ENCODE measurements around the gene SWT1.
A peak's percentile ranks its signal among the peaks of the same experiment; 100 is the strongest.
"Not testable (repeated sequence)": the region's sequence is repeated elsewhere in the genome, so short reads cannot be mapped to it uniquely, and the experiment has no call there.

Gene SWT1

DNA sequence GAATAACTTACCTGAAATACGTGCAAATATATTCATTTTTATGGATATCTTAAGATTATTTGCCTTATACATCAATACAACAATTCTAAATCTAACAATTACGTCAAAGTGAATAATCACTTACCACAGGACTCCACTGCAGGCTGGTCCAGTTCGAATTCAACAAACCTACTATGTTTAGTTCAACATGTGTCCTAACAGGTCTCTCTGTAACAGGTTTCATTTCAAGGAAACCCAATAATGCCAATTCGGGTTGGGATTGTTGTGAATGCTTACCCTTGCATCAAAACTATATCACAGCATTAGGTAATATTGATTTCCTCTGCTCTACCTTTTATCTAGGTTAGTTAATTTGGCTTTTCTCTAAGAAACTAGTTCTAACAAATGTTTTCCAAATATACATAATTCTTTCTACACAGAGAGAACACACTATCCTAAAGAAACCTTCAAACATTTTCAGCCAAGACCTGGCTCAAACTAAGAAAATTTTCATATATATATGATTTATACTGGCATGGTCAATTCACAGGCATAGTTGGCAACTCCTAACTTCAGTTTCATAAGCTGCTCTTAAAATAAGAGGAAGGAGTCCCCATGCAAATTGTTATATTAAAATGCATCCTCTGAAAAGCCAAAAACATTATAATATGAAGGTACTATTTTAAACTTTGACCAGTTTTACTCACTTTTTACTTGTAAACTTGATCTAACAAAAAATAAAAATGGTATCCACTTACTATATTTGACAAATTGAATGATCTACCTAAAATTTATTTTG, 155.6 kb downstream of the SWT1 start:
- H3K4me3 Mint-ChIP-seq = peak overlapping the region; percentile 97
- H3K36me3 Mint-ChIP-seq = peaks cover 12% of the 10 kb centered on the region
- peaks cover 56% of the 10 kb centered on the region for H3K4me1 Mint-ChIP-seq
- peak overlapping the region; percentile 86 for H3K27ac Mint-ChIP-seq
- no peaks in the 10 kb centered on the region for H3K27me3 Mint-ChIP-seq
- no peaks in the 10 kb centered on the region for H3K9me3 Mint-ChIP-seq

DNA sequence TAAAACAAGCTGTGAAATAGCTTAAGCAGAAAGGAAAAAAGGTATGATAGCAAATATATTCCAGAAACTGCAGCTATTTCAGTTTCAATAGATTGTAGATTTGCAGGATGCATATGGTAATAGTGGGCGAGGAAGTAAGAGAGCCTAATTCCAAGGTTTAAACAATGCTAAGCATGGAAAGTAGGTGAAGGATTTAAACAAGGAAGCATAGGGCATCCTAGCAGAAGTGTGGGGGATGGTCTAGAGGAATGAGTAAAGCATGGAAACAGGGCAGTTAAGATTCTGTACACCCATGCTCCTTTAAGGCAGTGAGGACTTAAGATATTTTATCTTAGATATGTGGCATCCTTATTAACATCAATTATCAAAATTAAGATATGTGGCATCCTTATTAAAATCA, 157.4 kb downstream of the SWT1 start:
- H3K4me3 Mint-ChIP-seq = peak overlapping the region; percentile 97
- H3K9me3 Mint-ChIP-seq = no peaks in the 10 kb centered on the region
- peaks cover 68% of the 10 kb centered on the region for H3K4me1 Mint-ChIP-seq
- H3K36me3 Mint-ChIP-seq = peaks cover 6% of the 10 kb centered on the region
- no peaks in the 10 kb centered on the region for H3K27me3 Mint-ChIP-seq
- peak overlapping the region; percentile 87 for H3K27ac Mint-ChIP-seq

DNA sequence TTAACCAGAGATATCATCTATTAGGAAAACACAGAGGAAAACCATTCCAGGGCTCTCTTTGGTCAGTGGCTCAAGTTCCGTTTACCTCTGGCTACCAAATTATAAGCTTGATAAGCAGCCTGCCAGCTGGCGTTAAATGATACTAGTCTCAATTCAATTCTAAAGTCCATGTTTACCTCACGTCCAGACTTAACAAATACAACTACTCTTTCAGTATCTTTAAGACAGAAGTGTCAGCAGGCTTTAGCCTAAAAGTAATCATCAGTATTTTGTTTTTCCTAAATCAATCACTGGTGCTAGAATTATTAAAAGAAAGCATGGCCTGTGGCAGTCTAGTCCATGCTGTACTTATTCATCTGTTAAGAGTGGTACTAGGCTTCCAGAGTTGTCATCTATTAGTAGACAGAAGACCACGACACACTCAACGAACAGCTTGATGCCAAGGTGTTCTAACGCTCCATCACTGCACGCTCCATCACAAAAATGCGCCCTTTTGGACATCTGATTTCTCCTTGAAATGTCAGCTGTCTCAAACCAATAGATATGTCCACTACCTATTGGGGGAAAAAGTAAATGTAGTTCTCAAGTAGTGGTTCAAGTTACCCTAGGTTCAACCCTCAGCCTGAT, 158.6 kb downstream of the SWT1 start:
- Mint-ChIP-seq H3K27me3 (no peaks in the 10 kb centered on the region), H3K36me3 (peaks cover 6% of the 10 kb centered on the region), H3K4me3 (peak overlapping the region; percentile 97), H3K27ac (peak overlapping the region; percentile 97), H3K9me3 (no peaks in the 10 kb centered on the region), H3K4me1 (peaks cover 68% of the 10 kb centered on the region)

DNA sequence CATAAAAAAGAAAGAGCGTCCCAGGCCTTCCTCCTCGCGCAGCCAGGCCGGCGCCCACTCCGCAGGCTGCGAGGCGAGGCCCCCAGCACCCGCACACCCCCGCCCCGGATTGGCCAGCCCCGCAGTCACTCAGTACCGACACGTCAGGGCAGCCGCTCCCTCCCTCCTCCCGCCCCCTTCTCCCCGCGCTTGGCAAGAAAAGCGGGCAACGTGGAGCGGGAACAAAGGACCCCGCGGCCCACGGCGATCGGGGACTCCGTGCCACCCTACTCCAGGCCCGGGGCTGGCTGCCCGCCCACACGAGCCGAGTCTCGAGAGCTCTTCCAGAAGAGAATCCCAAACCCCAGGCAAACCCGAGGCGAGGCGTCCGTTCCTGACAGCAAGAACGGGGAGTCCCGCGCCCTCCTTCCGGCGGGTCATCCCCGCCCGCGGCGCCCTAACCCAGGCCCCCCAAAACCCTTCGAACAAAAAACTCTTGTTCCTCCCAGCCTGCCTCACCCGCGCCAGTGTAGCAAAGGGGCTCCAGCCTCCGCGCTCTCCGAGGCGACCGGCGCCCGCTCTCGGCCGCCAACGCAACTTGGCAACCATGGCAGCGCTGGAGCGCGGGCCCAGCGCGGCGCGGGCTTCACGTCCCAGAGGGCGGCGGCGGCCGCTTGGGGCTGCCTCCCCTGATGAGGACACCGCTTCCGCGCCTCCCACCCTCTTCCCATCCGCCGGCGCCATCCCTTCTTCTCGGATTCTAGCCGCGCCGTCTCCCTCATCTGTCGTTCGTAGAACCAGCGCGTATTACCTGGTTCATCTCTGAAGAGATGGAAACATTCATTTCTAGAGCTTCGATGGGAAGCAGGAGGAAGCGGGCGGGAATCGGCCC, 159.4 kb downstream of the SWT1 start:
- Mint-ChIP-seq H3K9me3 (no peaks in the 10 kb centered on the region), H3K27me3 (no peaks in the 10 kb centered on the region), H3K4me3 (peak overlapping the region; percentile 97), H3K36me3 (peaks cover 4% of the 10 kb centered on the region), H3K27ac (peak overlapping the region; percentile 97), H3K4me1 (peaks cover 61% of the 10 kb centered on the region)

DNA sequence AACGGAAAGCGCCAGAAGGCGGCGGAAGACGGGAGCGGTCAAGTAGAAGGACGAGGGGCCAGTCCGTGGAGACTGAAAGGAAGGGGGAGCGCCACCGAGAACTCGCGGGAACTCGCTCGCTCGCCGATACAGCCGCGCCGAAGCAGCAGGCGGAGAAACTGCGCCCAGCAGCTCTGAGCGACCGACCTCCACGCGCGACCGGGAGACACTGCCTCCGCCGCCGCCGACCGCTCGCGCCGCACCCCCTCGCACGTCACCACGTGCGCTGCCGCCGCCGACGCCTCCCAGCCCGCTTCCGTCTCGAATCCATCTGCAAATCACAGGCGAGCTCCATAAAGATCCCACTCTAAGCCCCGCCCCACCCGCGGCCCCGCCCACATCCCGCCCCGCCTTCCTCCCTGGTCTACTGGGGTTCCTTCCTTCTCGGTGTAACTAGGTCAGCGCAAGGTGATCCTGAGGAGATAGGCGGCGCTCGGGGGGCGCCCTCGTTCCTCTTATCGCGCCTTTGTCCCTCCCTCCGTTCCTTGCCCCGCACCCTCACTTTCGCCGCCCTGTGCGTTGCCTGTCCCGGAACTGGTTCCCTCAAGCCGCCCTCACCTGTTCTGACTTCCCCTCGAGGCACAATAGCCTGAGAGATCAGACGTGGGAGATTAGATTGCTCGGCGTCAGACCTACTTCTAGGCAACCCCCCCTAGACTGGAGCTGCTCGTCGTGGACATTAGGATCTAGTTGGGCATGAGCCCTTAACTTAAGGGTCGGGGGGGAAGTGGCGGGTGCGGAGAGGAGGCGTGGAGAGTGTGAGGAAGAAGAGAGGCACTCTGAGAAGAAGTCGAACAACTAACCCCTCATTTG, 160.3 kb downstream of the SWT1 start, which contains the start of gene IVNS1ABP:
Gene IVNS1ABP, minus strand, starts transcription at position 210 of the 852 bp plus-strand sequence. CDS start 7,750 bp downstream, outside the sequence.
- peaks cover 54% of the 10 kb centered on the region for H3K4me1 Mint-ChIP-seq
- no peaks in the 10 kb centered on the region for H3K27me3 Mint-ChIP-seq
- H3K9me3 Mint-ChIP-seq = no peaks in the 10 kb centered on the region
- peaks cover 1% of the 10 kb centered on the region for H3K36me3 Mint-ChIP-seq
- peak within 1 kb of the TSS; percentile 97 for H3K27ac Mint-ChIP-seq
- peak within 1 kb of the TSS; percentile 97 for H3K4me3 Mint-ChIP-seq

DNA sequence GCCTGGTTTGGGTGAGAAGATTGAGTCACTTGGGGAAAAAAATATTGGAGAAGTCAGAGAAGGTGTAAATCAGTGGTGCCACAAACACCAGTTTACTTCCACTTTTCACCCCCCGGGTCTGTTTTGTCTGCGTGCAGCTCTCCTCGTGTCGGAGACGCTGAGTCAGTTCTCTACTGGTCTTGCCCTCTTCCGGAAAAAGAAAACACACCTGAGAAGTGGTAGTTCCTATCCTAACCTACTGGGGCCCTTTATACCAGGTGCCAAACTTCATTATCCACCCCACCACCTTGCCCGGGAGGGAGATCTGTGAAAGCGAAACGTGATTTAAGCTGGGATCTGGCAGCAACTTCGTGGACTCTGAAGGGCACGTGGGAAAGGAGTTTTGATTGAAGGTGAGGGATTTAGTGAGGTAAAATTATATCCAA, 160.9 kb downstream of the SWT1 start:
- H3K4me1 Mint-ChIP-seq = peaks cover 48% of the 10 kb centered on the region
- H3K36me3 Mint-ChIP-seq = peaks cover 1% of the 10 kb centered on the region
- H3K27ac Mint-ChIP-seq = peak overlapping the region; percentile 97
- H3K4me3 Mint-ChIP-seq = peak overlapping the region; percentile 97
- no peaks in the 10 kb centered on the region for H3K9me3 Mint-ChIP-seq
- H3K27me3 Mint-ChIP-seq = no peaks in the 10 kb centered on the region

DNA sequence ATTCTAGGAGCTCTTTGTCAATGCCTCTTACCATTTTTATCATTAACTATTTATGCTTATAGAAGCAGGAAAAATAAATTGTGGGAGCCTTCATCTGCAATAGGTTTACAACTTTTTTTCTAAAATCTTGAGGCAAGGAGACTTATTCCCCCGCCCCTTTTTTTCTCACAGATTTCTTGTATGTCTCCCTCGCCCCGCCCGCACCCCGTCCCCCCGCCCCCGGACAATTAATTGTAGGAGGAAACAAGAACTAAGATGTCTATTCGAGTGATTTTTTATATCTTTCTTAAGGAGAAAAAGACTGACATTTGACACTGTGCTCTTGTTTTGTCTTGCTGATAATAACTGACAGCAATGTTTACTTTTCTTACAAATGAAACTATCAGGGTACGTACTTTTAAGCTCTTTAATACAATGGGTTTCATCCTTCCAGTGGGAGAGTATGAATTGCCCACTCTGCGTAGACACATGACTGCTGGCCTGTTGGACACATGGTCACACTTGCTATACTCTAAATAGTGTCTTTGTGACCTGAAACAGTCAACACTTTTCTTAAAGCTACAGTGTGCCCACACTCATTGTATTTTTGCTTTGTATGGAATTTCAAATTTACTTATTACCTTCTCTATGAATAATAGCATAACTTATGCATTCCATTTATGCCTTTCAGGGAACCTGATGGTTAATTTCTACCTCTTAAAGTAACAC, 161.6 kb downstream of the SWT1 start:
- Mint-ChIP-seq H3K36me3 (peaks cover 1% of the 10 kb centered on the region), H3K9me3 (no peaks in the 10 kb centered on the region), H3K4me3 (peak overlapping the region; percentile 97), H3K27ac (peak overlapping the region; percentile 97), H3K27me3 (no peaks in the 10 kb centered on the region), H3K4me1 (peaks cover 41% of the 10 kb centered on the region)

DNA sequence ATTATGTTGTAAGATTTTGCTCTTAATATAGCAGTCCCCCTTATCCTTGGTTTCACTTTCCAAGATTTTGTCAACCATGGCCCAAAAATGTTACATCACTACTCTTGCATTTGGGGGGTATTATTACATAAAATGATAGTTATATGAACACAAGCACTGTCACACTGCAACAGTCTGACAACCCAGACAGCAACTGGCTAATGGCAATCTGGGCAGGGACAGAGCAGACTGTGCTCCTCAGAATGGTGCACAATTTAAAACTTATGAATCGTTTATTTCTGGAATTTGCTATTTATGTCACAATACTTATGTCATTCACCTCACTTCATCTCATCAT, 162.1 kb downstream of the SWT1 start:
- peak overlapping the region; percentile 1 for H3K4me3 Mint-ChIP-seq
- no peaks in the 10 kb centered on the region for H3K9me3 Mint-ChIP-seq
- peaks cover 36% of the 10 kb centered on the region for H3K4me1 Mint-ChIP-seq
- H3K27me3 Mint-ChIP-seq = no peaks in the 10 kb centered on the region
- H3K36me3 Mint-ChIP-seq = peaks cover 1% of the 10 kb centered on the region
- H3K27ac Mint-ChIP-seq = no peak overlapping the region

DNA sequence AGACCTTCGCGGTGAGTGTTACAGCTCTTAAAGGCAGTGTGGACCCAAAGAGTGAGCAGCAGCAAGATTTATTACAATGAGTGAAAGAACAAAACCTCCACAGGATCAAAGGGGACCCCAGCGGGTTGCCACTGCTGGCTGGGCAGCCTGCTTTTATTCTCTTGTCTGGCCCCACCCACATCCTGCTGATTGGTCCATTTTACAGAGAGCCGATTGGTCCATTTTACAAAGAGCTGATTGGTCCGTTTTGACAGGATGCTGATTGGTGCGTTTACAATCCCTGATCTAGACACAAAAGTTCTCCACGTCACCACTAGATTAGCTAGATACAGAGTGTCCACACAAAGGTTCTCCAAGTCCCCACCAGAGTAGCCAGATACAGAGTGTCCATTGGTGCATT, 164.1 kb downstream of the SWT1 start:
- not testable (repeated sequence) for H3K27ac Mint-ChIP-seq, H3K36me3 Mint-ChIP-seq, H3K4me3 Mint-ChIP-seq, H3K27me3 Mint-ChIP-seq, H3K9me3 Mint-ChIP-seq
- H3K4me1 Mint-ChIP-seq = peaks cover 19% of the 10 kb centered on the region

DNA sequence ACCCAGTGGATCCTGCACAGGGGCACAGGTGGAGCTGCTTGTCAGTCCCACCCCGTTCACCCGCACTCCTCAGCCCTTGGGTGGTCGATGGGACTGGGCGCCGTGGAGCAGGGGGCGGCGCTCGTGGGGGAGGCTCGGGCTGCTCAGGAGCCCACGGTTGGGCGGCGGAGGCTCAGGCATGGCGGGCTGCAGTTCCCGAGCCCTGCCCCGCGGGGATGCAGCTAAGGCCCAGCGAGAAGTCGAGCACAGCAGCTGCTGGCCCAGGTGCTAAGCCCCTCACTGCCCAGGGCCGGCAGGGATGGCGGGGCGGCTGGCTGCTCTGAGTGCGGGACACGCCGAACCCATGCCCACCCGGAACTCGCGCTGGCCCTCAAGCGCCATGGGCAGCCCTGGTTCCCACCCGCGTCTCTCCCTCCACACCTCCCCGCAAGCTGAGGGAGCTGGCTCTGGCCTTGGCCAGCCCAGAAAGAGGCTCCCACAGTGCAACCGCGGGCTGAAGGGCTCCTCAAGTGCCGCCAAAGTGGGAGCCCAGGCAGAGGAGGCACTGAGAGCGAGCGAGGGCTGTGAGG, 164.8 kb downstream of the SWT1 start:
- H3K9me3 Mint-ChIP-seq, H3K4me3 Mint-ChIP-seq, H3K36me3 Mint-ChIP-seq, H3K27ac Mint-ChIP-seq, H3K27me3 Mint-ChIP-seq: not testable (repeated sequence)
- peaks cover 19% of the 10 kb centered on the region for H3K4me1 Mint-ChIP-seq

DNA sequence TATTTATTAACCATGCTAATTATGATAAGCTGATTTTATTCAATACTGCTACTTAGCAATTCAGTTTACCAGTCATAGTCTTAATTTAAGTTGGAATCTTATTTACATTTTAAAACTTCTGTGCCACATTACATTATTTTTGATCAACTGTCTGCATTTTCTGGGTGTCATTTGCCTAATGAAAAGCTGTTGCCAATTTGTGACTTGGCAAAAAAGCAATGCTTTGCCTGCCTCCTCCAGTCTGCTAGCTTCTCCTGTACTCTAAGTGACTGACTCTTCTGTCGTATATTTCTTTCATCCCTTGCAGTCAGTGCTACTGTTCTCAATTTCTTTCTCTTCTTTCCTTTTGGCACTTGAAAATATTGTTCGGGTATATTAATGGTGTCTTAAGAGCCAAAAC, 165.7 kb downstream of the SWT1 start:
- peaks cover 1% of the 10 kb centered on the region for H3K36me3 Mint-ChIP-seq
- peaks cover 17% of the 10 kb centered on the region for H3K4me1 Mint-ChIP-seq
- H3K4me3 Mint-ChIP-seq = no peak overlapping the region
- H3K9me3 Mint-ChIP-seq = no peaks in the 10 kb centered on the region
- H3K27me3 Mint-ChIP-seq = no peaks in the 10 kb centered on the region
- H3K27ac Mint-ChIP-seq = no peak overlapping the region

DNA sequence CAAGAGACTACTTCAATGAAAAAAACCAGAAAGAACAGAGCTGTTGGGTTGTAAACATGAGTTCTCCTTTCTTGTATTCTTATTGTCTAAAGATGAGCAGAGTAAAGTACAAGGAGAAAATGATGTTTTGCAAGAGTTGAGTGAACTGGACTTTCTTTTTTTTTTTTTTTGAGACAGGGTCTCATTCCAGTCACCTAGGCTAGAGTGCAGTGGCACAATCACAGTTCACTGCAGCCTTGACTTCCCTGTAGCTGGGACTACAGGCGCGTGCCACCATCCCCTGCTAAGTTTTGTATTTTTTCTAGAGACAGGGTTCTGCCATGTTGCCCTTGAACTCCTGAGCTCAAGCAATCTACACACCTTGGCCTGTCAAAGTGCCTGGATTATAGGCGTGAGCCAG, 167.2 kb downstream of the SWT1 start:
- Mint-ChIP-seq H3K36me3 (peaks cover 1% of the 10 kb centered on the region), H3K4me1 (peaks cover 2% of the 10 kb centered on the region), H3K27ac (no peak overlapping the region), H3K4me3 (no peak overlapping the region), H3K9me3 (peaks cover 6% of the 10 kb centered on the region), H3K27me3 (no peaks in the 10 kb centered on the region)

DNA sequence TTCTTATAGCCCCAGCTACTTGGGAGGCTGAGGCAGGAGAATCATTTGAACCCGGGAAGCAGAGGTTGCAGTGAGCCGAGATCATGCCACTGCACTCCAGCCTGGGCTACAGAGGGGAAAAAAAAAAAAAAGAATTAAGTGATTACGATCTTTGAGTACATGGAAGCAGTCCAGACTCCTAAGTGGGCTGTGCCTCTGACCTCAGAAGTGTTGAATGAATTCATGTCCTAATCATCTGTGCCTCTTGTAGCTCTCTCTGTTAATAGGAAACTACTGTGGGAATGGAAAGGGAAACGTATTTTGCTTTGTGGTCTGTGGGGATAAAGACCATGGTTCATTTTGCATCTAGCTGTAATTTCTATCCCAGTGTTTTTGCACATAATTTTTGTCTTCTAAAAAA, 168.4 kb downstream of the SWT1 start:
- peaks cover 1% of the 10 kb centered on the region for H3K36me3 Mint-ChIP-seq
- H3K4me3 Mint-ChIP-seq = no peak overlapping the region
- no peaks in the 10 kb centered on the region for H3K4me1 Mint-ChIP-seq

DNA sequence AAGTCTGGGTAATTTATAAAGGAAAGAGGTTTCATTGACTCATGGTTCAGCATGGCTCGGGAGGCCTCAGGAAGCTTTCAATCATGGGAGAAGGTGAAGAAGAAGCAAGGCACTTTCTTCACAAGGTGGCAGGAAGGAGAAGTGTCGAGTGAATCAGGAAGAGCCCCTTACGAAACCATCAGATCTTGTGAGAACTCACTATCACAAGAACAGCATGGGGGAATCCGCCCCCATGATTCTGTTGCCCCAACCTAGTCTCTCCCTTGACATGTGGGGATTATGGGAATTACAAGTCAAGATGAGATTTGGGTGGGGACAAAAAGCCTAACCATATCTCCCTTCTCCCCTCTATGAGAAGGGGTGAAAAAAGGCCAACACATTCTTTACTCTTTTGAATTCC, 171.3 kb downstream of the SWT1 start:
- Mint-ChIP-seq H3K36me3 (peaks cover 1% of the 10 kb centered on the region), H3K4me3 (no peak overlapping the region), H3K9me3 (peaks cover 6% of the 10 kb centered on the region), H3K4me1 (no peaks in the 10 kb centered on the region), H3K27ac (no peak overlapping the region), H3K27me3 (no peaks in the 10 kb centered on the region)

More for the DNA sequence above, 168.4 kb downstream of the SWT1 start:
- H3K27me3 Mint-ChIP-seq = no peaks in the 10 kb centered on the region
- no peak overlapping the region for H3K27ac Mint-ChIP-seq
- H3K9me3 Mint-ChIP-seq = peaks cover 6% of the 10 kb centered on the region

Measured in activated naive CD4-positive, alpha-beta T cell treated with anti-CD3 and anti-CD28 coated beads, Interleukin-2, amount 50 U/mL, for 24 hours (primary cell).